Measurements from ENCODE around the gene ZG16B.

ZG16B gene

GRCh38 chr16:2827831-2828520 is 2.1 kb upstream of the ZG16B start:
- Histone ChIP-seq H3K36me3 (replicated peaks; ENCODE audit: low read depth, low read length) (no peaks in the 10 kb centered on the region), H3K27ac (ENCODE audit: low read length) (no peak overlapping the region), H3K9me3 (ENCODE audit: insufficient read depth, low read length) (no peaks in the 10 kb centered on the region), H4K20me1 (ENCODE audit: insufficient read depth, low read length) (no peaks in the 10 kb centered on the region), H3K79me2 (ENCODE audit: low read length) (no peaks in the 10 kb centered on the region), H3K4me3 (ENCODE audit: low read length) (no peak overlapping the region), H3K4me2 (ENCODE audit: low read length) (no peak overlapping the region), H3K9ac (ENCODE audit: low read length) (no peak overlapping the region), H3K27me3 (ENCODE audit: low read depth, low read length) (no peaks in the 10 kb centered on the region), H3K4me1 (ENCODE audit: low read length) (no peaks in the 10 kb centered on the region), H2AFZ (ENCODE audit: low read depth, low read length) (no peak overlapping the region)
- no peak for TF ChIP-seq EZH2phosphoT487 (IDR thresholded peaks at IDR 0.05; ENCODE audit: low read depth)
- no peak for TF ChIP-seq CTCF (IDR thresholded peaks at IDR 0.05; ENCODE audit: low read depth, low read length)

- no peaks in the 10 kb centered on the region for H3K79me2 ChIP-seq (ENCODE audit: low read length)
- no peaks in the 10 kb centered on the region for H3K27me3 ChIP-seq (ENCODE audit: low read depth, low read length)
- no peaks in the 10 kb centered on the region for H3K4me1 ChIP-seq (ENCODE audit: low read length)
- no peak overlapping the region for H3K9ac ChIP-seq (ENCODE audit: low read length)
- no peak overlapping the region for H3K4me3 ChIP-seq (ENCODE audit: low read length)
- H3K27ac ChIP-seq (ENCODE audit: low read length), result no peak overlapping the region
- H4K20me1 ChIP-seq (ENCODE audit: insufficient read depth, low read length), result no peaks in the 10 kb centered on the region
- no peak overlapping the region for H3K4me2 ChIP-seq (ENCODE audit: low read length)
- H2AFZ ChIP-seq (ENCODE audit: low read depth, low read length), result no peak overlapping the region
- no peaks in the 10 kb centered on the region for H3K36me3 ChIP-seq (replicated peaks; ENCODE audit: low read depth, low read length)
- H3K9me3 ChIP-seq (ENCODE audit: insufficient read depth, low read length), result no peaks in the 10 kb centered on the region
- no peak for TF ChIP-seq CTCF (IDR thresholded peaks at IDR 0.05; ENCODE audit: low read depth, low read length)
- TF ChIP-seq EZH2phosphoT487 (IDR thresholded peaks at IDR 0.05; ENCODE audit: low read depth), result no peak
Measured at GRCh38 chr16:2828521-2828840, 1.6 kb upstream of the ZG16B start.

GRCh38 chr16:2828876-2829430 is 1.1 kb upstream of the ZG16B start:
- no peaks in the 10 kb centered on the region for H3K27me3 ChIP-seq (ENCODE audit: low read depth, low read length)
- no peak overlapping the region for H3K9ac ChIP-seq (ENCODE audit: low read length)
- no peaks in the 10 kb centered on the region for H3K79me2 ChIP-seq (ENCODE audit: low read length)
- H3K4me1 ChIP-seq (ENCODE audit: low read length), result no peaks in the 10 kb centered on the region
- no peak overlapping the region for H3K27ac ChIP-seq (ENCODE audit: low read length)
- no peaks in the 10 kb centered on the region for H4K20me1 ChIP-seq (ENCODE audit: insufficient read depth, low read length)
- TF ChIP-seq EZH2phosphoT487 (IDR thresholded peaks at IDR 0.05; ENCODE audit: low read depth), result no peak
- no peak for TF ChIP-seq CTCF (IDR thresholded peaks at IDR 0.05; ENCODE audit: low read depth, low read length)
- H3K4me2 ChIP-seq (ENCODE audit: low read length), result no peak overlapping the region
- H2AFZ ChIP-seq (ENCODE audit: low read depth, low read length), result no peak overlapping the region
- no peaks in the 10 kb centered on the region for H3K9me3 ChIP-seq (ENCODE audit: insufficient read depth, low read length)
- H3K36me3 ChIP-seq (replicated peaks; ENCODE audit: low read depth, low read length), result no peaks in the 10 kb centered on the region
- H3K4me3 ChIP-seq (ENCODE audit: low read length), result no peak overlapping the region

- H3K4me1 ChIP-seq (ENCODE audit: low read length), result no peaks in the 10 kb centered on the region
- no peak overlapping the region for H3K9ac ChIP-seq (ENCODE audit: low read length)
- H2AFZ ChIP-seq (ENCODE audit: low read depth, low read length), result no peak overlapping the region
- H3K4me3 ChIP-seq (ENCODE audit: low read length), result no peak overlapping the region
- H3K36me3 ChIP-seq (replicated peaks; ENCODE audit: low read depth, low read length), result no peaks in the 10 kb centered on the region
- no peaks in the 10 kb centered on the region for H4K20me1 ChIP-seq (ENCODE audit: insufficient read depth, low read length)
- no peak overlapping the region for H3K27ac ChIP-seq (ENCODE audit: low read length)
- no peak overlapping the region for H3K4me2 ChIP-seq (ENCODE audit: low read length)
- H3K9me3 ChIP-seq (ENCODE audit: insufficient read depth, low read length), result no peaks in the 10 kb centered on the region
- H3K27me3 ChIP-seq (ENCODE audit: low read depth, low read length), result no peaks in the 10 kb centered on the region
- TF ChIP-seq CTCF (IDR thresholded peaks at IDR 0.05; ENCODE audit: low read depth, low read length) (no peak), EZH2phosphoT487 (IDR thresholded peaks at IDR 0.05; ENCODE audit: low read depth) (no peak)
- no peaks in the 10 kb centered on the region for H3K79me2 ChIP-seq (ENCODE audit: low read length)
Measured at GRCh38 chr16:2830355-2830695, 222 bp downstream of the ZG16B start.
